NT2/D1 (cell line): ENCODE measurements around the gene PPP3R1.
A peak's percentile ranks its signal among the peaks of the same experiment; 100 is the strongest.

ENCODE experiments used
- DNase-seq: peaks from one replicate; pipeline ENCODE4 v3.0.0-alpha.2; 2011; ENCODE audit warnings: low read depth, low spot score
- H3K27me3 ChIP-seq: 2 replicates; pipeline ENCODE4 v1.6.0; 2011; ENCODE audit warnings: mild to moderate bottlenecking; ENCODE audit not compliant: insufficient read length, insufficient read depth
- H3K36me3 ChIP-seq: 2 replicates; pipeline ENCODE4 v1.6.1; 2011; ENCODE audit warnings: mild to moderate bottlenecking, low read length, mixed read lengths; ENCODE audit not compliant: insufficient read depth, insufficient read length
- H3K4me1 ChIP-seq: 2 replicates; pipeline ENCODE4 v1.5.1; 2011; ENCODE audit not compliant: insufficient read depth, insufficient read length
- H3K4me3 ChIP-seq: 2 replicates; pipeline ENCODE4 v1.5.1; 2011; ENCODE audit warnings: low read depth; ENCODE audit not compliant: insufficient read length
- H3K9ac ChIP-seq: 2 replicates; pipeline ENCODE4 v1.6.0; 2011; ENCODE audit warnings: low read depth; ENCODE audit not compliant: insufficient read length
- H3K9me3 ChIP-seq: 2 replicates; pipeline ENCODE4 v1.5.1; 2011; ENCODE audit warnings: mild to moderate bottlenecking, low read length; ENCODE audit not compliant: insufficient read depth
- SUZ12 ChIP-seq: IDR thresholded peaks from 2 replicates; pipeline ENCODE4 v1.6.1; 2011; ENCODE audit not compliant: insufficient read length, insufficient read depth; ENCODE audit errors: extremely low read depth
- YY1 ChIP-seq: IDR thresholded peaks from 2 replicates; pipeline ENCODE4 v1.6.1; 2011; ENCODE audit not compliant: insufficient read length, insufficient read depth
- ZNF274 ChIP-seq: IDR thresholded peaks from 2 replicates; pipeline ENCODE4 v1.6.1; 2011; ENCODE audit warnings: mild to moderate bottlenecking, low read depth, low read length

The PPP3R1 gene

GRCh38 chr2:68157402-68158133 lies 94.8 kb downstream of the PPP3R1 start, which contains the start of gene PNO1:
Gene PNO1 (plus strand): TSS chr2:68157888. CDS start chr2:68157935, 47 bp downstream.
- no peak for TF ChIP-seq ZNF274

DNA sequence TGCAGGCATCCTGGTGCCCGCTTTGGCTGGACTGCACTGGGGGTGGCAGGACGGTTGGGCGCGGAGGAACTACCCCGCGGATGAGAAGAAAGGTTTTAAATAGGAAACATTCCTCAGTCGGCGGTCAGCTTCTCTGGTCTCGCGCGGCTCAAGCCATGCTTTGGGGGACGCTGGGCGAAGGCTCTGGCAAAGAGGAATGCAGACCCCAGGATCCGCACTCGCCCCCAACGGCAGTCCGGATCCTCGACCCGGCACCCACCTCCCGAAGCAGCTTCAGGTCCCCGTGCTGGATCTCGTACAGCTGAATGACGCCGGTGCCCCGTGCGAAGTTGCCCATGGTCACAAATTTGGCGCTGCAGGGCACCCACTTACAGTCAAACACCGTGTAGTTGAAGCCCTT lies 95.3 kb downstream of the PPP3R1 start:
- H3K36me3 ChIP-seq: peaks cover 36% of the 10 kb centered on the region
- no peak for TF ChIP-seq SUZ12
- no peak for TF ChIP-seq YY1
- TF ChIP-seq ZNF274: no peak
- DNase-seq: peak; percentile 23
- H3K4me3 ChIP-seq: peak overlapping the region; percentile 97
- H3K4me1 ChIP-seq: no peaks in the 10 kb centered on the region
- no peaks in the 10 kb centered on the region for H3K9me3 ChIP-seq
- H3K9ac ChIP-seq: peak overlapping the region; percentile 97
- H3K27me3 ChIP-seq: no peaks in the 10 kb centered on the region

More at GRCh38 chr2:68157402-68158133, 94.8 kb downstream of the PPP3R1 start, which contains the start of gene PNO1:
- Histone ChIP-seq H3K9me3 (no peaks in the 10 kb centered on the region), H3K4me3 (peak within 1 kb of the TSS; percentile 97), H3K9ac (peak within 1 kb of the TSS; percentile 97), H3K36me3 (peaks cover 42% of the 10 kb centered on the region), H3K4me1 (no peaks in the 10 kb centered on the region), H3K27me3 (no peaks in the 10 kb centered on the region)
- DNase-seq: peak; percentile 92

DNA sequence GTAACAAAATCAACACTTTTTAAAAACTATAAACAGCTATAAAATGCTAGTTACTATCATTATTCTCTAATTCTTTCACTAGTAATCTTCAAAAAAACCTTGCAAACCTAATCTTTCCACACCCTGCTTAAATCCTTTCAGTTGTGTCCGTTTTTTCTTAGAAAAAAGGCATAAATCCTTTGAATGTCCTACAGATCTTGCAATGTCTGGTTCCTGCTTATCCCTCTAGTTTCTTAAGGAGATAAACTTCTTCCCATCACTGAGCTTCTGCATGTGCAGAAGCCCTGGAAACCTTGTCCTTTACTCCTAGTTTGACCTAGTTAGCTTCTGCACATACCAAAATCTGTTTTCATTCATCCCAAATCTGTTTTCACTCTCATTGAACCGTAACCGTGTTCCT lies 95.9 kb downstream of the PPP3R1 start:
- H3K36me3 ChIP-seq: peaks cover 30% of the 10 kb centered on the region
- no peaks in the 10 kb centered on the region for H3K9me3 ChIP-seq
- H3K9ac ChIP-seq: peak overlapping the region; percentile 97
- no peaks in the 10 kb centered on the region for H3K4me1 ChIP-seq
- H3K4me3 ChIP-seq: peak overlapping the region; percentile 97
- TF ChIP-seq YY1 (no peak), SUZ12 (no peak), ZNF274 (no peak)
- H3K27me3 ChIP-seq: no peaks in the 10 kb centered on the region
- DNase-seq: no peak

- H3K27me3 ChIP-seq: no peaks in the 10 kb centered on the region
- H3K36me3 ChIP-seq: peaks cover 22% of the 10 kb centered on the region
- TF ChIP-seq SUZ12 (no peak), ZNF274 (no peak), YY1 (no peak)
- no peak overlapping the region for H3K4me3 ChIP-seq
- no peaks in the 10 kb centered on the region for H3K9me3 ChIP-seq
- no peak for DNase-seq
- no peak overlapping the region for H3K9ac ChIP-seq
- H3K4me1 ChIP-seq: no peaks in the 10 kb centered on the region
These were observed 96.7 kb downstream of the PPP3R1 start for GRCh38 chr2:68155618-68156017.

GRCh38 chr2:68152681-68153347 lies 99.5 kb downstream of the PPP3R1 start:
- peaks cover 8% of the 10 kb centered on the region for H3K36me3 ChIP-seq
- no peak overlapping the region for H3K4me3 ChIP-seq
- H3K9ac ChIP-seq: no peak overlapping the region
- H3K27me3 ChIP-seq: no peaks in the 10 kb centered on the region
- no peak for DNase-seq
- no peak for TF ChIP-seq ZNF274
- no peak for TF ChIP-seq SUZ12
- no peak for TF ChIP-seq YY1
- no peaks in the 10 kb centered on the region for H3K9me3 ChIP-seq
- no peaks in the 10 kb centered on the region for H3K4me1 ChIP-seq

- H3K27me3 ChIP-seq: no peaks in the 10 kb centered on the region
- H3K9ac ChIP-seq: no peak overlapping the region
- peaks cover 8% of the 10 kb centered on the region for H3K36me3 ChIP-seq
- no peak for TF ChIP-seq SUZ12
- TF ChIP-seq YY1: no peak
- TF ChIP-seq ZNF274: no peak
- DNase-seq: no peak
- no peaks in the 10 kb centered on the region for H3K9me3 ChIP-seq
- H3K4me1 ChIP-seq: no peaks in the 10 kb centered on the region
- no peak overlapping the region for H3K4me3 ChIP-seq
These were observed 101.3 kb downstream of the PPP3R1 start for GRCh38 chr2:68151037-68151436.

DNA sequence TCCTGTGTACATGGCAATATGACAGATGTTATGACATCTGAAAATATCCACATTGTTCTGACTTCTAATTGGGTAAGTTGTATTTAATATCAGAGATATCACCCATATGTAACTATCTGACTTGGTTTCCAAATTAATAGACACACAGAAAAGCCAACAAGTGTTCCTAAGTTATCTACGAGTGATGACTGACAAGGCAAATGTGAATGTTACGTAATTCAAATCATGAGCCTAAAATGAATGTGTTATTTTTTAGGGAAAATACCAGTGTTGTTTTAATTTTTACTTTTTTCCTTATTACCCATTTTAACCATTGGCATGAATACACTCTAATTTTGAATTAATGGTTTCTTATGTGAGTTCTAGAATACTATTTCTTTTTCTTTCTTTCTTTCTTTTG lies 110.5 kb downstream of the PPP3R1 start:
- TF ChIP-seq YY1: no peak
- no peak for TF ChIP-seq SUZ12
- no peak for TF ChIP-seq ZNF274
- DNase-seq: no peak
- Histone ChIP-seq H3K4me1 (no peaks in the 10 kb centered on the region), H3K36me3 (peaks cover 9% of the 10 kb centered on the region), H3K9ac (no peak overlapping the region), H3K4me3 (no peak overlapping the region), H3K27me3 (no peaks in the 10 kb centered on the region), H3K9me3 (no peaks in the 10 kb centered on the region)
